IPS-18a (cell line): ENCODE measurements around the gene SCUBE2.

Experiments used
- H3K27ac ChIP-seq: one replicate; pipeline ENCODE4 v1.5.1; 2013; ENCODE audit warnings: low read length
- H3K27me3 ChIP-seq: one replicate; pipeline ENCODE4 v1.6.1; 2013; ENCODE audit warnings: mild to moderate bottlenecking, low read length; ENCODE audit not compliant: control insufficient read depth, insufficient read depth
- H3K36me3 ChIP-seq: one replicate; pipeline ENCODE4 v1.6.1; 2013; ENCODE audit warnings: low read depth, low read length; ENCODE audit not compliant: control insufficient read depth
- H3K4me1 ChIP-seq: one replicate; pipeline ENCODE4 v1.6.1; 2013; ENCODE audit warnings: low read depth, low read length; ENCODE audit not compliant: control insufficient read depth
- H3K4me3 ChIP-seq: one replicate; pipeline ENCODE4 v1.5.1; 2013; ENCODE audit warnings: low read length
- H3K9ac ChIP-seq: one replicate; pipeline ENCODE4 v1.6.1; 2013; ENCODE audit warnings: mild to moderate bottlenecking, low read length, moderate library complexity
- H3K9me3 ChIP-seq: one replicate; pipeline ENCODE4 v1.6.1; 2013; ENCODE audit warnings: low read depth, low read length; ENCODE audit not compliant: control insufficient read depth

SCUBE2 gene

GRCh38 chr11:9126636-9127035 is 35.2 kb upstream of the SCUBE2 start:
- H3K9ac ChIP-seq: no peak overlapping the region
- H3K27ac ChIP-seq: no peak overlapping the region
- no peaks in the 10 kb centered on the region for H3K36me3 ChIP-seq
- H3K4me3 ChIP-seq: no peak overlapping the region
- peaks cover 4% of the 10 kb centered on the region for H3K4me1 ChIP-seq
- no peaks in the 10 kb centered on the region for H3K27me3 ChIP-seq
- no peaks in the 10 kb centered on the region for H3K9me3 ChIP-seq

GRCh38 chr11:9125185-9125886 is 33.9 kb upstream of the SCUBE2 start:
- peaks cover 16% of the 10 kb centered on the region for H3K4me1 ChIP-seq
- no peak overlapping the region for H3K4me3 ChIP-seq
- no peaks in the 10 kb centered on the region for H3K36me3 ChIP-seq

GRCh38 chr11:9123595-9124304 is 32.4 kb upstream of the SCUBE2 start:
- H3K27ac ChIP-seq: no peak overlapping the region
- no peak overlapping the region for H3K4me3 ChIP-seq
- H3K9me3 ChIP-seq: no peaks in the 10 kb centered on the region
- no peaks in the 10 kb centered on the region for H3K36me3 ChIP-seq
- peaks cover 18% of the 10 kb centered on the region for H3K4me1 ChIP-seq
- H3K27me3 ChIP-seq: no peaks in the 10 kb centered on the region
- H3K9ac ChIP-seq: no peak overlapping the region

More at GRCh38 chr11:9125185-9125886, 33.9 kb upstream of the SCUBE2 start:
- H3K27ac ChIP-seq: no peak overlapping the region
- no peaks in the 10 kb centered on the region for H3K27me3 ChIP-seq
- H3K9ac ChIP-seq: no peak overlapping the region
- H3K9me3 ChIP-seq: no peaks in the 10 kb centered on the region

GRCh38 chr11:9121469-9121796 is 30.0 kb upstream of the SCUBE2 start:
- no peaks in the 10 kb centered on the region for H3K36me3 ChIP-seq
- H3K4me3 ChIP-seq: no peak overlapping the region
- peaks cover 18% of the 10 kb centered on the region for H3K4me1 ChIP-seq
- H3K9me3 ChIP-seq: no peaks in the 10 kb centered on the region
- no peak overlapping the region for H3K9ac ChIP-seq
- no peak overlapping the region for H3K27ac ChIP-seq
- H3K27me3 ChIP-seq: no peaks in the 10 kb centered on the region

GRCh38 chr11:9120664-9121468 is 29.5 kb upstream of the SCUBE2 start:
- Histone ChIP-seq H3K9me3 (no peaks in the 10 kb centered on the region), H3K27me3 (no peaks in the 10 kb centered on the region), H3K4me3 (no peak overlapping the region), H3K27ac (no peak overlapping the region), H3K4me1 (peaks cover 18% of the 10 kb centered on the region), H3K9ac (no peak overlapping the region), H3K36me3 (no peaks in the 10 kb centered on the region)

GRCh38 chr11:9118277-9118676 is 26.9 kb upstream of the SCUBE2 start:
- no peak overlapping the region for H3K9ac ChIP-seq
- peaks cover 18% of the 10 kb centered on the region for H3K4me1 ChIP-seq
- H3K36me3 ChIP-seq: no peaks in the 10 kb centered on the region
- H3K27ac ChIP-seq: no peak overlapping the region
- no peak overlapping the region for H3K4me3 ChIP-seq
- H3K9me3 ChIP-seq: no peaks in the 10 kb centered on the region
- H3K27me3 ChIP-seq: no peaks in the 10 kb centered on the region

GRCh38 chr11:9112075-9112474 is 20.7 kb upstream of the SCUBE2 start:
- H3K4me1 ChIP-seq: no peaks in the 10 kb centered on the region
- H3K9me3 ChIP-seq: no peaks in the 10 kb centered on the region
- no peaks in the 10 kb centered on the region for H3K36me3 ChIP-seq
- H3K9ac ChIP-seq: no peak overlapping the region
- H3K27ac ChIP-seq: no peak overlapping the region
- H3K27me3 ChIP-seq: no peaks in the 10 kb centered on the region
- H3K4me3 ChIP-seq: no peak overlapping the region

- H3K27ac ChIP-seq: no peak overlapping the region
- no peak overlapping the region for H3K9ac ChIP-seq
- no peak overlapping the region for H3K4me3 ChIP-seq
- no peaks in the 10 kb centered on the region for H3K27me3 ChIP-seq
- no peaks in the 10 kb centered on the region for H3K9me3 ChIP-seq
- H3K4me1 ChIP-seq: no peaks in the 10 kb centered on the region
- H3K36me3 ChIP-seq: no peaks in the 10 kb centered on the region
Measured at GRCh38 chr11:9109858-9110731, 18.7 kb upstream of the SCUBE2 start.

- Histone ChIP-seq H3K27ac (no peak overlapping the region), H3K9ac (no peak overlapping the region), H3K4me1 (no peaks in the 10 kb centered on the region)
Measured at GRCh38 chr11:9104580-9104979, 13.2 kb upstream of the SCUBE2 start.

GRCh38 chr11:9103542-9104276 is 12.3 kb upstream of the SCUBE2 start:
- H3K36me3 ChIP-seq: no peaks in the 10 kb centered on the region
- no peak overlapping the region for H3K27ac ChIP-seq
- no peak overlapping the region for H3K9ac ChIP-seq
- H3K4me1 ChIP-seq: no peaks in the 10 kb centered on the region
- no peaks in the 10 kb centered on the region for H3K9me3 ChIP-seq
- H3K4me3 ChIP-seq: no peak overlapping the region
- no peaks in the 10 kb centered on the region for H3K27me3 ChIP-seq

More at GRCh38 chr11:9104580-9104979, 13.2 kb upstream of the SCUBE2 start:
- H3K36me3 ChIP-seq: no peaks in the 10 kb centered on the region
- H3K27me3 ChIP-seq: no peaks in the 10 kb centered on the region
- no peak overlapping the region for H3K4me3 ChIP-seq
- H3K9me3 ChIP-seq: no peaks in the 10 kb centered on the region
